ENCODE results near the gene CACNA2D4.

Gene CACNA2D4

DNA sequence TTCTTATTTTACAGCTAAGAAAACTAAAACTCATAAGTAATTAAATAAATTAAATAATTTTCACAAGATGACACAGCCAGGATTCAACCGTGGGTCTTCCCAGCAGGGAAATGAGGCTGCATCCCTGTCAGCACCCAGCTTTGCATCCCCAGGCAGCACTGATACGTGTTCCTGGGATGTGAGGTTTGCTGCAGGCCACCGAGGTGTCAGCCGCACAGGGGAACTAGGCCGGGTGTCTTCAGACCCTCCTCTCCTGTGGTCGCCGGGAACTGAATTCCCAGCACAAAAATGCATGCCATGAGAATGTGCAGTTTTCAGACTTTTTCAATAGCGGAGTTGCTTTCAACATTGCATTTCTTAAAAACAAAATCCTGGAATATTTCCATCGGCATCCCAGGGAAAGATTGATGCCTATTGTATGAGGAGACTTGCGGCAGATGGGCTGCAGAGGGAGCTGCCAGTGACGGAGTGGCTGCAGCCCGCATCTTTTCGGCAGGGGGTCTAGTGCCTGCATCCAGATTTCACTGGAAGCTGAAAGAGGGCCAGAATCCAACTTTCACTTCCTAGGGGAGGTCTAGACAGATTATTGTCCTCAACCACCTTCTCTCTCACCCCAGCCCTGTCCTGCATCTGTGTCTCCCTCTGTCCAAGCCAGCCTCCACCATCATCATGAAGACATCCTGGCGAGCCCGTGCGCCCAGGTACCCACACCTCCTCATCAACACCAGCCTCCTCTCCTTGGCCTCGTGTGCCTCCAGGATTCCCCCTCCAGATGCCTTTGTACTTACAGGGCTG is 85.5 kb downstream of the CACNA2D4 start:
- TF ChIP-seq ZFX (IDR thresholded peaks at IDR 0.05): no peak
- TF ChIP-seq, protein P1, sequence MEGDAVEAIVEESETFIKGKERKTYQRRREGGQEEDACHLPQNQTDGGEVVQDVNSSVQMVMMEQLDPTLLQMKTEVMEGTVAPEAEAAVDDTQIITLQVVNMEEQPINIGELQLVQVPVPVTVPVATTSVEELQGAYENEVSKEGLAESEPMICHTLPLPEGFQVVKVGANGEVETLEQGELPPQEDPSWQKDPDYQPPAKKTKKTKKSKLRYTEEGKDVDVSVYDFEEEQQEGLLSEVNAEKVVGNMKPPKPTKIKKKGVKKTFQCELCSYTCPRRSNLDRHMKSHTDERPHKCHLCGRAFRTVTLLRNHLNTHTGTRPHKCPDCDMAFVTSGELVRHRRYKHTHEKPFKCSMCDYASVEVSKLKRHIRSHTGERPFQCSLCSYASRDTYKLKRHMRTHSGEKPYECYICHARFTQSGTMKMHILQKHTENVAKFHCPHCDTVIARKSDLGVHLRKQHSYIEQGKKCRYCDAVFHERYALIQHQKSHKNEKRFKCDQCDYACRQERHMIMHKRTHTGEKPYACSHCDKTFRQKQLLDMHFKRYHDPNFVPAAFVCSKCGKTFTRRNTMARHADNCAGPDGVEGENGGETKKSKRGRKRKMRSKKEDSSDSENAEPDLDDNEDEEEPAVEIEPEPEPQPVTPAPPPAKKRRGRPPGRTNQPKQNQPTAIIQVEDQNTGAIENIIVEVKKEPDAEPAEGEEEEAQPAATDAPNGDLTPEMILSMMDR (conservative IDR thresholded peaks at IDR 0.05): no peak
- H3K27ac ChIP-seq: no peak overlapping the region

DNA sequence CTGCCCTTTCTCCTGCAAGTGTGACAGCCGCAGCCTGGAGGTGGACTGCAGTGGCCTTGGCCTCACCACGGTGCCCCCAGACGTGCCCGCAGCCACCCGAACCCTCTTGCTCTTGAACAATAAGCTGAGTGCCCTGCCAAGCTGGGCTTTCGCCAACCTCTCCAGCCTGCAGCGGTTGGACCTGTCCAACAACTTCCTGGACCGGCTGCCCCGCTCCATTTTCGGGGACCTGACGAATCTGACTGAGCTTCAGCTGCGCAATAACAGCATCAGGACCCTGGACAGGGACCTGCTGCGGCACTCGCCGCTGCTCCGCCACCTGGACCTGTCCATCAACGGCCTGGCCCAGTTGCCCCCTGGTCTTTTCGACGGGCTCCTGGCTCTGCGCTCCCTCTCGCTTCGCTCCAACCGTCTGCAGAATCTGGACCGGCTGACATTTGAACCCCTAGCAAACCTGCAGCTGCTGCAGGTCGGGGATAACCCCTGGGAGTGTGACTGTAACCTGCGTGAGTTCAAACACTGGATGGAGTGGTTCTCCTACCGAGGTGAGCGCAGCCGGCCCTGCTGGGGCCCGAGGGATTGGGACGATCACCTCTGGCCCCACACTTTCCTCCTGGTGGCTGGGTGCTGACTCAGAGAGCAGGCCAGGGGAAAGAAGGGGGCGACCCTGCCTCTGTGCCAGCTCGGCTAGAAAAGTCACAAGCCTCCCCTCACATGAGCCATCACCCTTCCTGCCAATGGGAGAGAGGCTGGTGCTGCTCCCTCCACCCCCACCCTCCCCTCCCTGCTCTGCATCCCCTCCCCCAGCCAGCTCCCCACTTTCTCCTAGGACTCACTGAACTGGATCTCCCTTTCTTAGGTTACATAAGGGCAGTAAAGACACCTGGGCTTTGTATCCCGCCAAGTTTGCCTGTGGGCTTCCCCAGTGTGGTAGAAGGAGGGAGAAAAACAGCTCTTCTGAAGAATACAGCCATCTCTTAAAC is 87.2 kb downstream of the CACNA2D4 start:
- no peak overlapping the region for H3K27ac ChIP-seq

DNA sequence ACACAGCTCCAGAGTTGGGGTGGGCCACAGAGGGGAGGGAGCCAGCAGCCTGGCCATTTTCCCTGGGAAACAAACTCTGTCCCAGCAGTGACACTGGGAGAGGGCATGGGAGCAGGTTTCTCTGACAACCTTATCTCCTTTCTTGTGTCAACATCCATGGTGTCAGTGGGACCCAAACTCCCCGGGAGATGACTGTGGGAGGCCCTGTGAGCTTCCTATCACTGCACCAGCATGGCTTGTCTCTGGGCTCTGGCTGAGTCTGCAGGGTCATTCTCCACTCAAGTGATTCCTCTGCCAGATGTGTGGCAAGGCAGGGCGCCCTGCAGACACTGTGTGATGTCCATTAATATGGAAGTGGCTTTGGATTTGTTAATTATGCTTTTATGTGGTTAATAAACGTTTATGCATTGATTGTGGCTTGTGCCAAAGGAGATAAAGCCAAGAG is 88.0 kb downstream of the CACNA2D4 start:
- no peak overlapping the region for H3K27ac ChIP-seq
- no peak for TF ChIP-seq ZFX (IDR thresholded peaks at IDR 0.05)
- TF ChIP-seq, protein P1 (conservative IDR thresholded peaks at IDR 0.05): no peak

More for the DNA sequence above, 87.2 kb downstream of the CACNA2D4 start:
- TF ChIP-seq ZFX (IDR thresholded peaks at IDR 0.05): no peak
- TF ChIP-seq, protein P1 (conservative IDR thresholded peaks at IDR 0.05): no peak

DNA sequence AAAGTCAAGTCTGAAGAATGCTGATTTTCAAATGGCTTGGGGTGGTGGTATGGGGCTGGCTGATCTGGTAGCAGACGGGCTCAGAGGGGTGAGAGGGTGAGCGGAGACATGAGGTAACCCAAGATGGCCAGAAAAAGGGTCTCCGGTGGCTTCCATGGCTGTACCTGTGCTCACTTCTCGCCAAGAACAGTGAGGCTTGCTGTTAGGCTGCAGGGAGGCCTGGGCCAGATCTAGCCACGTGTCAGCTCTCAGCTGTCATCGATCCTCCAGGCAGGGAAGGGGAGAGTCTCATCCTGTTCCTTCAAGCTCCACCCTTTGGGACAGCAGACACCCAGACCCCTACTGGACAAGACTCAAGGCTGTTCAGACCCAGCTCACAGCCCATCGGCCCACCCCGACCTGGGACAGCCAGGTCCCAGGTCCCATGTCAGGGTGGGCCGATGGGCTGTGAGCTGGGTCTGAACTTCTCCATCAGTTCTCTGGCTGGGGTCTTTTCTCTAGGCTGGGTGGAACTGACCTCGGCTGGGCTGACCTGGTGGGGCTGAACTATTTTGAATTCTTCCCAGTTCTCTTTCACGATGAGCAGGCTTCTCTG is 89.0 kb downstream of the CACNA2D4 start:
- H3K27ac ChIP-seq: no peak overlapping the region
- TF ChIP-seq, protein P1 (conservative IDR thresholded peaks at IDR 0.05): no peak
- no peak for TF ChIP-seq ZFX (IDR thresholded peaks at IDR 0.05)

DNA sequence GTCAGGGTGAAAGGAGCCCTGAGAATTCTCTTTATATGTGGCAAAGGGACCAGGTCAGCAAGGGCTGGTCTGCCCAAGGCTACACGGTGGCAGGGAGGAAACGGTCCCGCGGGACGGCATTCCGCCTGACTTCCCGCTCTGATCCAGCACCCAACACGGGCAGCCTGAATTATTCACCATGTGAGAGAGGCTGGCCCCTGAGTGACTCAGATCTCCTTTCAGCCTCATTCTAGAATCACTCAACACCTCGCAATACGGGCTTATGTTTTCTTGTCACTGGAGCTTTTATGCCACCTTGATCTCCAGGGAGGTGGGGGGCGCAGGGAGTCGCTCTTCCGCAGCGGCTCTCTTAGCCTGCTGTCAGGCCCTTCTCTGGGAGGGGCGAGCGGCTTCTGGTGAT is 89.6 kb downstream of the CACNA2D4 start:
- H3K27ac ChIP-seq: no peak overlapping the region
- TF ChIP-seq, protein P1 (conservative IDR thresholded peaks at IDR 0.05): no peak
- TF ChIP-seq ZFX (IDR thresholded peaks at IDR 0.05): no peak

DNA sequence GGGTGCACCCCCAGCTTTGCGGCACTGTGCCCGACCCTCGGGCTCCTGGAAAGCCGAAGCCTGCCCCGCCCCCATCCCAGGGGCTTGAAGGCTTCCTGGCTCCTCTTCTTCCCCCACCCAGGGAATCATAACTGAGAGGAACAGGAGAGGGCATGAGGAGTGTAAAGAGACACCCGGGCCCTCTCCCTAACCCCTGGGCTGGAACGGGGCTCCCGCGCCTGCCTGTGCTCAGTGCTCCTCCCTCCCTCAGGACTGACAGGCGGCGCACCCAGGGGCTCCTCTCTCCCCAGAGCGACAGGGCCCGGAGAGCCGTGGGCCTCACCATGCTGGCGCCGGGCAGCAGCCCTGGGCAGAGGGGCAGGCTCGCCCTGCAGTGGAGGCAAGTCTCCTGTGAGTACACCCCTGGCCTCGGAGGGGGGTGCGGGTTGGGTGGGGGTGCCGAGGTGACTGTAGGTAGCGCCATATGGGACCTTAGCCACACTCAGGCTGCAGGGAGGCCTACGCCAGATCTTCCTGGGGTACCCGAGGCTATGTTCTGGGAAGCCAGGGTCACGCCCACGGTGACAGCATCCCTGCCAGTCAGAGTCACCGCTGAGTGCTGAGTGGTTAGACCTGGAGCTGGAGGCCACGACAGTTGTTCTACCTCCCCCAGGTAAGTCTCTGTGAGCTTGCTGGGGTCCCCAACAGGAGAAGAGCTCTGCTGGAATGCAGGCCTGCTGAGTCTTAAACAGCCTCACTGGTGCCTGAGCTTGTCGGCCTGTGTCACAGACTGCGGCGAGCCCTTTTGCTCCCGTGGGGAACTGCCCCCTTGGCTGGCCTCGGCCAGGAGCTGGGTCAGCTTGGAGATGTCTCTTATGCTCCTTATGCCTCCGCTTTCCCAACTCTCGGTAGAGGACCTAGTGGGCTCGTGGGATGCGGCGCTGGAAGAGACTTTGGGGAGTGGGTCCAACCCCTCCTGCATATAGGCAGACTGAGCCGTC is 90.3 kb downstream of the CACNA2D4 start:
- TF ChIP-seq, protein P1 (conservative IDR thresholded peaks at IDR 0.05): no peak
- TF ChIP-seq ZFX (IDR thresholded peaks at IDR 0.05): no peak
- no peak overlapping the region for H3K27ac ChIP-seq
